A549 (cell line): Measurements from ENCODE around the gene URGCP. TPM values are rescaled to one million over a fixed set of nuclear protein-coding genes. Genes with fewer than 3 reads are reported as not detected.
A peak's percentile ranks its signal among the peaks of the same experiment; 100 is the strongest.

Experiments used
- ATAC-seq, 2 experiments: fragments of 200-7000 bp in 1 of 2; fragments of >200 bp in 1 of 2; cut with Nextera tagmentation in 1 of 2; cut with Tn5 transposase in 1 of 2; 3 replicates each; pipeline versions ENCODE4 v1.8.0 to v1.9.1; 2018 to 2020; ENCODE audit warnings: mild to moderate bottlenecking in 1 of 2, moderate library complexity in 1 of 2
- CTCF ChIA-PET: fragments of 300-600 bp; sonication (Branson Sonifier 250); formaldehyde crosslinking; extraction: SDS; loops from one replicate; lab custom pipeline; 2021; ENCODE audit warnings: antibody characterized with exemption, inconsistent platforms; lab: Yijun Ruan, JAX
- POLR2A ChIA-PET: fragments of 350-600 bp; formaldehyde crosslinking; extraction: SDS; loops from one replicate; lab custom pipeline; 2021; ENCODE audit warnings: antibody characterized with exemption, inconsistent platforms; lab: Yijun Ruan, JAX
- DNase-seq, 2 experiments: peaks; one replicate each; pipeline versions ENCODE4 v3.0.0 to v3.0.0-alpha.2; 2011 to 2016; ENCODE audit warnings: low read depth in 1 of 2, low spot score in 1 of 2
- FAIRE-seq: peaks from 2 replicates; lab custom pipeline; 2011; peaks lifted over from hg19 to GRCh38; lab: Jason Lieb, UNC
- H3K27ac ChIP-seq, 2 experiments: fragments of >200 bp; sonication (Bioruptor Twin); formaldehyde crosslinking; 3 replicates each; pipeline ENCODE4 v1.5.1; 2016 to 2017
- H3K4me1 ChIP-seq: fragments of >200 bp; sonication (Bioruptor Twin); formaldehyde crosslinking; 3 replicates; pipeline ENCODE4 v1.6.1; 2016
- H3K4me2 ChIP-seq: fragments of >200 bp; sonication (Bioruptor Twin); formaldehyde crosslinking; 3 replicates; pipeline ENCODE4 v1.6.1; 2016
- H3K4me3 ChIP-seq: fragments of >200 bp; sonication (Bioruptor Twin); formaldehyde crosslinking; 3 replicates; pipeline ENCODE4 v1.5.1; 2016
- H3K9me3 ChIP-seq: fragments of >200 bp; sonication (Bioruptor Twin); formaldehyde crosslinking; 3 replicates; pipeline ENCODE4 v1.6.1; 2016
- BHLHE40 ChIP-seq: IDR thresholded peaks from 2 replicates; pipeline ENCODE4 v1.6.1; 2012; ENCODE audit warnings: low read depth, low read length, inconsistent platforms
- CBX2 ChIP-seq: fragments of 200-600 bp; sonication (generic); IDR thresholded peaks from 2 replicates; pipeline ENCODE4 v1.6.1; 2016; ENCODE audit warnings: low read depth, mild to moderate bottlenecking, borderline replicate concordance
- CBX8 ChIP-seq: fragments of 200-600 bp; sonication (generic); IDR thresholded peaks from 2 replicates; pipeline ENCODE4 v1.6.1; 2016
- CEBPB ChIP-seq, 2 experiments: fragments of >200 bp in 1 of 2; sonication (Bioruptor Twin) in 1 of 2; formaldehyde crosslinking in 1 of 2; IDR thresholded peaks; 2 replicates each; pipeline ENCODE4 v1.6.1; 2012 to 2016
- CHD4 ChIP-seq: fragments of 200-600 bp; sonication (generic); IDR thresholded peaks from 2 replicates; pipeline ENCODE4 v1.6.1; 2016; ENCODE audit warnings: antibody characterized with exemption, mild to moderate bottlenecking, borderline replicate concordance
- FOSL2 ChIP-seq, 2 experiments: fragments of 450-650 bp in 1 of 2; fragments of >200 bp in 1 of 2; sonication (Bioruptor Twin) in 1 of 2; formaldehyde crosslinking; IDR thresholded peaks; 2 replicates each; pipeline versions ENCODE4 v1.5.0 to v1.6.1; 2016 to 2020; ENCODE audit warnings: mild to moderate bottlenecking in 1 of 2, moderate library complexity in 1 of 2
- GATA3 ChIP-seq: IDR thresholded peaks from 2 replicates; pipeline ENCODE4 v1.6.1; 2012; ENCODE audit warnings: borderline replicate concordance
- HDAC2 ChIP-seq: fragments of 200-600 bp; sonication (generic); IDR thresholded peaks from 2 replicates; pipeline ENCODE4 v1.6.1; 2016
- HOXA7 ChIP-seq: fragments of 250-450 bp; sonication (Bioruptor Pico); IDR thresholded peaks from 2 replicates; pipeline ENCODE4 v1.5.0; 2020; ENCODE audit warnings: mild to moderate bottlenecking, moderate library complexity
- KDM1A ChIP-seq: fragments of 200-600 bp; sonication (generic); IDR thresholded peaks from 2 replicates; pipeline ENCODE4 v1.6.1; 2016; ENCODE audit warnings: low read depth, mild to moderate bottlenecking
- MAZ ChIP-seq: fragments of 150-350 bp; IDR thresholded peaks from 2 replicates; pipeline ENCODE4 v1.6.1; 2014; ENCODE audit warnings: antibody characterized with exemption, low read depth, low read length, borderline replicate concordance
- RAD21 ChIP-seq, 2 experiments: fragments of >200 bp in 1 of 2; sonication (Bioruptor Twin) in 1 of 2; formaldehyde crosslinking in 1 of 2; IDR thresholded peaks in 1 of 2; conservative IDR thresholded peaks in 1 of 2; 2 replicates in 1 of 2; 3 replicates in 1 of 2; pipeline ENCODE4 v1.6.1; 2012 to 2018; ENCODE audit warnings: inconsistent platforms in 1 of 2
- SMC3 ChIP-seq: fragments of >200 bp; sonication (Bioruptor Twin); formaldehyde crosslinking; IDR thresholded peaks from 3 replicates; pipeline ENCODE4 v1.6.1; 2018; ENCODE audit warnings: inconsistent platforms
- SREBF2 ChIP-seq: fragments of 450-650 bp; IDR thresholded peaks from 2 replicates; pipeline ENCODE4 v1.6.1; 2014; ENCODE audit warnings: mild to moderate bottlenecking, moderate library complexity
- TFCP2L1 ChIP-seq: fragments of 250-450 bp; sonication (Bioruptor Pico); IDR thresholded peaks from 2 replicates; pipeline ENCODE4 v1.5.0; 2021; ENCODE audit warnings: mild to moderate bottlenecking
- ZC3H11A ChIP-seq: fragments of 450-650 bp; IDR thresholded peaks from 2 replicates; pipeline ENCODE4 v1.6.1; 2014; ENCODE audit warnings: antibody characterized with exemption, mild to moderate bottlenecking
- ZFP36 ChIP-seq: fragments of 450-650 bp; IDR thresholded peaks from 2 replicates; pipeline ENCODE4 v1.6.1; 2014; ENCODE audit warnings: borderline replicate concordance; ENCODE audit not compliant: partially characterized antibody
- ZSCAN20 ChIP-seq: fragments of 250-450 bp; sonication (Bioruptor Pico); IDR thresholded peaks from 2 replicates; pipeline ENCODE4 v1.8.0; 2022; ENCODE audit warnings: mild to moderate bottlenecking, moderate library complexity
- WGBS: methylation state at CpG from one replicate; pipeline ENCODE4 v1.1.6; 2017; ENCODE audit errors: missing lambda C conversion rate; 5-methylcytosine and 5-hydroxymethylcytosine counted together
- polyA plus RNA-seq, 4 experiments: library from polyadenylated mRNA; depleted of rRNA in 3 of 4; stranded (reverse); fragments of >200 nt; fragmentation: RNase III in 1 of 4; extraction: RNeasy Plus Mini Kit Qiagen cat#74134 plus additional on column Dnase treatment in 1 of 4; gene quantifications; 2 replicates in 3 of 4; 3 replicates in 1 of 4; pipeline ENCODE4 v1.2.3, GENCODE V29; 2011 to 2017
- TF ChIP-seq, protein P1 (sequence below): fragments of >200 bp; sonication (Bioruptor Twin); formaldehyde crosslinking; IDR thresholded peaks from 3 replicates; pipeline ENCODE4 v1.5.1; 2016
- TF ChIP-seq, protein P2 (sequence below): IDR thresholded peaks from 2 replicates; pipeline ENCODE4 v1.6.1; 2012
- TF ChIP-seq, protein P3 (sequence below): fragments of 250-450 bp; sonication (Bioruptor Pico); IDR thresholded peaks from 2 replicates; pipeline ENCODE4 v1.5.0; 2021; ENCODE audit warnings: mild to moderate bottlenecking, moderate library complexity, borderline replicate concordance
- TF ChIP-seq, protein P4 (sequence below): IDR thresholded peaks from 2 replicates; pipeline ENCODE4 v1.6.1; 2012; ENCODE audit warnings: low read depth, borderline replicate concordance

Gene URGCP
- polyA plus RNA-seq, 2 of the 4 experiments (the other 2 are of a cell fraction), result 19.7 to 20.2 TPM

DNA sequence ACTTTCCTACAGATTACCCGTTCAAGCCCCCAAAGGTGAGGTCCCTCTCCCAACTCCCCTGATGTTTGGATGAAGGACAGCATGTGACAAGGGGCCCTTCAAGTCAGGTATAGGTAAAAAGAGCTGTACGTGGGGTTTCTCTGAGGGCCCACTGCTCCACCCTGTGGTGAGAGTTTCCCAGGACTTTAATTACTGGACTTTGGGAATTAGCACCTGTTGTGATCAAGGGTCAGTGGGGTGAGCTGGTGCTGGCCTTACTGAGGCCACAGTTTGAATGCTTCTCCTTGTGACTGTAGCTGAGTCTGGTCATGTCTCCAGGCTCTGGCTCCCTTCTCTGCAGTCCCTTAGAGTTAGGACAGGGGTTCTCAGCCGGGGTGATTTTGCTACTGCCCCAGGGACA, 36.6 kb upstream of the URGCP start:
- Histone ChIP-seq H3K27ac (no peak overlapping the region), H3K4me1 (peaks cover 7% of the 10 kb centered on the region; the same call in 2 of the 3 replicates), H3K4me2 (no peak overlapping the region), H3K4me3 (no peak overlapping the region), H3K9me3 (no peaks in the 10 kb centered on the region)
- CTCF ChIA-PET, result interaction anchor here (0.6 to 2.9 kb wide), 6 partner anchors 12 to 243 kb away, joined by 3 to 15 read pairs (median 3); no protein-coding TSS in a partner anchor
- no peak for TF ChIP-seq BHLHE40
- no peak for TF ChIP-seq SREBF2
- no peak for TF ChIP-seq CBX8
- TF ChIP-seq KDM1A, result no peak
- TF ChIP-seq RAD21 (conservative IDR thresholded peaks at IDR 0.05 in 1 of 2, IDR thresholded peaks at IDR 0.05 in 1 of 2), result peak in 1 of 2 experiments; percentile 34; a peak in 2 of 5 replicates
- TF ChIP-seq GATA3, result no peak
- TF ChIP-seq, protein P1, sequence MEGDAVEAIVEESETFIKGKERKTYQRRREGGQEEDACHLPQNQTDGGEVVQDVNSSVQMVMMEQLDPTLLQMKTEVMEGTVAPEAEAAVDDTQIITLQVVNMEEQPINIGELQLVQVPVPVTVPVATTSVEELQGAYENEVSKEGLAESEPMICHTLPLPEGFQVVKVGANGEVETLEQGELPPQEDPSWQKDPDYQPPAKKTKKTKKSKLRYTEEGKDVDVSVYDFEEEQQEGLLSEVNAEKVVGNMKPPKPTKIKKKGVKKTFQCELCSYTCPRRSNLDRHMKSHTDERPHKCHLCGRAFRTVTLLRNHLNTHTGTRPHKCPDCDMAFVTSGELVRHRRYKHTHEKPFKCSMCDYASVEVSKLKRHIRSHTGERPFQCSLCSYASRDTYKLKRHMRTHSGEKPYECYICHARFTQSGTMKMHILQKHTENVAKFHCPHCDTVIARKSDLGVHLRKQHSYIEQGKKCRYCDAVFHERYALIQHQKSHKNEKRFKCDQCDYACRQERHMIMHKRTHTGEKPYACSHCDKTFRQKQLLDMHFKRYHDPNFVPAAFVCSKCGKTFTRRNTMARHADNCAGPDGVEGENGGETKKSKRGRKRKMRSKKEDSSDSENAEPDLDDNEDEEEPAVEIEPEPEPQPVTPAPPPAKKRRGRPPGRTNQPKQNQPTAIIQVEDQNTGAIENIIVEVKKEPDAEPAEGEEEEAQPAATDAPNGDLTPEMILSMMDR, result peak; percentile 17; the same call in 1 of the 3 replicates
- POLR2A ChIA-PET, result no interaction called here
- no peak for FAIRE-seq
- WGBS, result 74% methylated on average over 3 of the region's 3 CpGs
- no peak for DNase-seq
- ATAC-seq, result peak; percentile 26 to 59; a peak in 4 of 6 replicates

DNA sequence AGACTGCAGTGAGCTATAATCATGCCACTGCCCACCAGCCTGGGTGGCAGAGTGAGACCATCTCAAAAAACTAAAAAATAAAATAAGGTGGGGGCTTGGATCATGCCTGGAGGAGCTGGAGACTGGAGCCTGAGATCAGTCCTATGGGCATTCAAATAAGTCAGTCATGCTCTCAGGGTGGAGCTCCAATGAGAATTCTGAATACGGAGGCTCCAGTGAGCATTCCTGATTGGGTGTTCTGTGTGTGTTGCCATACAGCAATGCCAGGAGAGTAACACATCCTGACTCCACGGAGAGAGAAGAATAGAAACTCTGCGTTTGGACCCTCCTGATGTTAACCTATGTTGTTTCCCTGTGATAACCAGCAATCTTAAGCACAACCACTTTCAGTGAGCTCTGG, 35.9 kb upstream of the URGCP start:
- Histone ChIP-seq H3K9me3 (no peaks in the 10 kb centered on the region), H3K4me3 (no peak overlapping the region), H3K4me1 (peaks cover 7% of the 10 kb centered on the region; the same call in 2 of the 3 replicates), H3K27ac (no peak overlapping the region), H3K4me2 (no peak overlapping the region)
- TF ChIP-seq GATA3, result no peak
- no peak for TF ChIP-seq RAD21 (conservative IDR thresholded peaks at IDR 0.05 in 1 of 2, IDR thresholded peaks at IDR 0.05 in 1 of 2)
- TF ChIP-seq HDAC2, result no peak
- TF ChIP-seq, protein P2, sequence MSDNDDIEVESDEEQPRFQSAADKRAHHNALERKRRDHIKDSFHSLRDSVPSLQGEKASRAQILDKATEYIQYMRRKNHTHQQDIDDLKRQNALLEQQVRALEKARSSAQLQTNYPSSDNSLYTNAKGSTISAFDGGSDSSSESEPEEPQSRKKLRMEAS, result no peak
- no peak for TF ChIP-seq SMC3
- no peak for TF ChIP-seq FOSL2 (IDR thresholded peaks at IDR 0.05)
- no peak for TF ChIP-seq FOSL2 (CRISPR knock-in tag; IDR thresholded peaks at IDR 0.05)
- TF ChIP-seq CEBPB (IDR thresholded peaks at IDR 0.05), result no peak
- no peak for TF ChIP-seq CBX2
- TF ChIP-seq, protein P3, sequence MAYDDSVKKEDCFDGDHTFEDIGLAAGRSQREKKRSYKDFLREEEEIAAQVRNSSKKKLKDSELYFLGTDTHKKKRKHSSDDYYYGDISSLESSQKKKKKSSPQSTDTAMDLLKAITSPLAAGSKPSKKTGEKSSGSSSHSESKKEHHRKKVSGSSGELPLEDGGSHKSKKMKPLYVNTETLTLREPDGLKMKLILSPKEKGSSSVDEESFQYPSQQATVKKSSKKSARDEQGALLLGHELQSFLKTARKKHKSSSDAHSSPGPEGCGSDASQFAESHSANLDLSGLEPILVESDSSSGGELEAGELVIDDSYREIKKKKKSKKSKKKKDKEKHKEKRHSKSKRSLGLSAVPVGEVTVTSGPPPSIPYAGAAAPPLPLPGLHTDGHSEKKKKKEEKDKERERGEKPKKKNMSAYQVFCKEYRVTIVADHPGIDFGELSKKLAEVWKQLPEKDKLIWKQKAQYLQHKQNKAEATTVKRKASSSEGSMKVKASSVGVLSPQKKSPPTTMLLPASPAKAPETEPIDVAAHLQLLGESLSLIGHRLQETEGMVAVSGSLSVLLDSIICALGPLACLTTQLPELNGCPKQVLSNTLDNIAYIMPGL (CRISPR knock-in tag), result no peak
- no peak for TF ChIP-seq TFCP2L1
- no peak for TF ChIP-seq ZSCAN20 (CRISPR knock-in tag)
- no peak for TF ChIP-seq SREBF2
- CTCF ChIA-PET, result interaction anchor here (1.0 to 1.3 kb wide), 3 partner anchors 12 to 30 kb away, joined by 3 read pairs; no protein-coding TSS in a partner anchor
- POLR2A ChIA-PET, result no interaction called here
- WGBS, result 94% methylated on average over 3 of the region's 3 CpGs
- FAIRE-seq (no peak), ATAC-seq (no peak), DNase-seq (no peak)

DNA sequence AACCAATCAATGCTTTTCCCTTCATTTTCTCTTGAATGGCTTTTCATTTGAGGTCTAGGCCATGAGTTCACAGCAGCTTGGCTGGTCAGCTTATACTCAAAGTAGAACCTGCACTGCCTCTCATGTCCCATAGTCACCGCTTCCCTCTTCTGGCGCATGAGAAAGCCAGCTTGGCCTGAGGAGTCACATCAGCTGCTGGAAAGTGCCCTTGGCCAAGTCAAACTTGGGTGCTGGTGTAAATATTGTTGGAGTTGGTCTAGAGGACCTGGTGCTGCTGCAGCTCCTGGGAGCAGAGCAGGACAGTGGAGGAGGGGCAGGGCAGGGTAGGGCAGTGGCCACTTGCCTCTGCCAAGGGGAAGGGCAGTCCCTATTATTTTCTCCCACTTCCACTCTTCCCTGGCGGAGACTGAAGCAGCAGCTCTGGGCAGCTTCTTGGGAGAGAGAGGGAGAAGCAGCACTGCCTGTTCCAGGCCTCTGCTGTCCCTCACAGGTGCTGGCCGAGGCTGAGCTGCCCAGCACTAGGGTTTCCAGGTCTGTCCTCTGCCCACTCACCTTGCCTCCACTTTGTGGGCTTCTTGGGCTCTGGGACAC, 32.6 kb upstream of the URGCP start:
- WGBS, result 97% methylated on average over 4 of the region's 4 CpGs
- ATAC-seq (no peak), FAIRE-seq (no peak), DNase-seq (no peak)
- no peak overlapping the region for H3K4me2 ChIP-seq
- peaks cover 7% of the 10 kb centered on the region; the same call in 2 of the 3 replicates for H3K4me1 ChIP-seq
- H3K9me3 ChIP-seq, result no peaks in the 10 kb centered on the region
- no peak overlapping the region for H3K27ac ChIP-seq
- ChIA-PET CTCF (interaction anchor here (0.6 kb wide), 1 partner anchor 220 kb away, joined by 3 read pairs; no protein-coding TSS in a partner anchor), POLR2A (no interaction called here)
- H3K4me3 ChIP-seq, result no peak overlapping the region
- TF ChIP-seq ZC3H11A (no peak), CHD4 (no peak), HOXA7 (CRISPR knock-in tag) (no peak), ZFP36 (no peak), MAZ (no peak)
- TF ChIP-seq, protein P4, sequence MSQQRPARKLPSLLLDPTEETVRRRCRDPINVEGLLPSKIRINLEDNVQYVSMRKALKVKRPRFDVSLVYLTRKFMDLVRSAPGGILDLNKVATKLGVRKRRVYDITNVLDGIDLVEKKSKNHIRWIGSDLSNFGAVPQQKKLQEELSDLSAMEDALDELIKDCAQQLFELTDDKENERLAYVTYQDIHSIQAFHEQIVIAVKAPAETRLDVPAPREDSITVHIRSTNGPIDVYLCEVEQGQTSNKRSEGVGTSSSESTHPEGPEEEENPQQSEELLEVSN, result no peak
